HT1080 (cell line): Measurements from ENCODE around the gene ING1. TPM values are rescaled to one million over a fixed set of nuclear protein-coding genes. Genes with fewer than 3 reads are reported as not detected.
"Not testable (repeated sequence)": the region's sequence is repeated elsewhere in the genome, so short reads cannot be mapped to it uniquely, and the experiment has no call there.

Experiments
- DNase-seq: peaks from one replicate; pipeline ENCODE4 v3.0.0-alpha.2; 2015; ENCODE audit warnings: low read depth
- total RNA-seq: library from RNA; depleted of rRNA; stranded (reverse); fragments of >200 nt; shearing (Covaris generic); gene quantifications from 2 replicates; pipeline ENCODE4 v1.2.3, GENCODE V29; 2014

ING1 gene
- total RNA-seq, 1 experiment from 2014 or later = 19.2 TPM

- DNase-seq = no peak
Measured at GRCh38 chr13:110714797-110715394, 1.4 kb downstream of the ING1 start.

GRCh38 chr13:110715395-110716246 is 2.1 kb downstream of the ING1 start:
- peak; percentile 100 for DNase-seq

GRCh38 chr13:110716247-110716515 is 2.7 kb downstream of the ING1 start:
- no peak for DNase-seq

- no peak for DNase-seq
Measured at GRCh38 chr13:110719036-110719710, 5.7 kb downstream of the ING1 start.

GRCh38 chr13:110722971-110723370 is 9.5 kb downstream of the ING1 start:
- DNase-seq = no peak

GRCh38 chr13:110723598-110723997 is 10.1 kb downstream of the ING1 start:
- no peak for DNase-seq

GRCh38 chr13:110726153-110726552 is 12.7 kb downstream of the ING1 start:
- DNase-seq = not testable (repeated sequence)

GRCh38 chr13:110726726-110727125 is 13.2 kb downstream of the ING1 start:
- DNase-seq = no peak

- DNase-seq = no peak
Measured at GRCh38 chr13:110731072-110731471, 17.6 kb downstream of the ING1 start.

GRCh38 chr13:110734561-110734960 is 21.1 kb downstream of the ING1 start:
- DNase-seq = no peak

GRCh38 chr13:110737555-110737954 is 24.1 kb downstream of the ING1 start:
- no peak for DNase-seq

- DNase-seq = no peak
Measured at GRCh38 chr13:110743687-110744086, 30.2 kb downstream of the ING1 start.

- no peak for DNase-seq
Measured at GRCh38 chr13:110746438-110746837, 32.9 kb downstream of the ING1 start.

GRCh38 chr13:110748271-110748670 is 34.8 kb downstream of the ING1 start:
- DNase-seq = no peak

- no peak for DNase-seq
Measured at GRCh38 chr13:110756219-110756631, 42.7 kb downstream of the ING1 start.

GRCh38 chr13:110757296-110757695 is 43.8 kb downstream of the ING1 start:
- DNase-seq = no peak

- DNase-seq = no peak
Measured at GRCh38 chr13:110758195-110758805, 44.8 kb downstream of the ING1 start.

GRCh38 chr13:110759710-110760109 is 46.2 kb downstream of the ING1 start:
- DNase-seq = peak; percentile 35

- DNase-seq = no peak
Measured at GRCh38 chr13:110760611-110761010, 47.1 kb downstream of the ING1 start.

- DNase-seq = no peak
Measured at GRCh38 chr13:110766671-110767430, 53.4 kb downstream of the ING1 start.

- DNase-seq = no peak
Measured at GRCh38 chr13:110767476-110767875, 54.0 kb downstream of the ING1 start.
